ENCODE measurements around the gene TRIO.

GRCh38 chr5:14410394-14411201 is 267.5 kb downstream of the TRIO start:
- TF ChIP-seq POLR2A (IDR thresholded peaks at IDR 0.05) (no peak), CTCF (IDR thresholded peaks at IDR 0.05) (no peak), POLR2AphosphoS5 (IDR thresholded peaks at IDR 0.05) (no peak), EP300 (IDR thresholded peaks at IDR 0.05; ENCODE audit: low read depth) (no peak)

All from transverse colon (tissue), 4 donors.